ENCODE results near the gene SSH2. TPM values are rescaled to one million over a fixed set of nuclear protein-coding genes. Genes with fewer than 3 reads are reported as not detected.

The SSH2 gene
- total RNA-seq, 2 experiments from 2014 or later = 32.6 to 36.1 TPM

GRCh38 chr17:29623283-29623647, 306.8 kb downstream of the SSH2 start:
- Mint-ChIP-seq H3K4me3 (peak overlapping the region; percentile 62), H3K36me3 (ENCODE audit: low read depth) (peaks cover 4% of the 10 kb centered on the region), H3K27ac (peak overlapping the region; percentile 91), H3K27me3 (no peaks in the 10 kb centered on the region), H3K4me1 (peaks cover 55% of the 10 kb centered on the region), H3K9me3 (ENCODE audit: low read depth) (no peaks in the 10 kb centered on the region)
- DNase-seq = no peak
- POLR2A ChIA-PET = interaction anchor here (1.0 kb wide), 1 partner anchor 16 kb away, joined by 3 read pairs; no protein-coding TSS in a partner anchor
- CTCF ChIA-PET = interaction anchor here (0.7 to 4.1 kb wide), 7 partner anchors 9 to 308 kb away, joined by 3 to 31 read pairs (median 4); no protein-coding TSS in a partner anchor
- intact Hi-C loops (cut with DNase I, micrococcal nuclease) = loop anchor here (5.0 to 10.0 kb wide), 3 partner anchors 69 to 492 kb away; partner anchors contain the start of gene NSRP1 (in 1 of the 2)
- ATAC-seq = peak; percentile 10

DNA sequence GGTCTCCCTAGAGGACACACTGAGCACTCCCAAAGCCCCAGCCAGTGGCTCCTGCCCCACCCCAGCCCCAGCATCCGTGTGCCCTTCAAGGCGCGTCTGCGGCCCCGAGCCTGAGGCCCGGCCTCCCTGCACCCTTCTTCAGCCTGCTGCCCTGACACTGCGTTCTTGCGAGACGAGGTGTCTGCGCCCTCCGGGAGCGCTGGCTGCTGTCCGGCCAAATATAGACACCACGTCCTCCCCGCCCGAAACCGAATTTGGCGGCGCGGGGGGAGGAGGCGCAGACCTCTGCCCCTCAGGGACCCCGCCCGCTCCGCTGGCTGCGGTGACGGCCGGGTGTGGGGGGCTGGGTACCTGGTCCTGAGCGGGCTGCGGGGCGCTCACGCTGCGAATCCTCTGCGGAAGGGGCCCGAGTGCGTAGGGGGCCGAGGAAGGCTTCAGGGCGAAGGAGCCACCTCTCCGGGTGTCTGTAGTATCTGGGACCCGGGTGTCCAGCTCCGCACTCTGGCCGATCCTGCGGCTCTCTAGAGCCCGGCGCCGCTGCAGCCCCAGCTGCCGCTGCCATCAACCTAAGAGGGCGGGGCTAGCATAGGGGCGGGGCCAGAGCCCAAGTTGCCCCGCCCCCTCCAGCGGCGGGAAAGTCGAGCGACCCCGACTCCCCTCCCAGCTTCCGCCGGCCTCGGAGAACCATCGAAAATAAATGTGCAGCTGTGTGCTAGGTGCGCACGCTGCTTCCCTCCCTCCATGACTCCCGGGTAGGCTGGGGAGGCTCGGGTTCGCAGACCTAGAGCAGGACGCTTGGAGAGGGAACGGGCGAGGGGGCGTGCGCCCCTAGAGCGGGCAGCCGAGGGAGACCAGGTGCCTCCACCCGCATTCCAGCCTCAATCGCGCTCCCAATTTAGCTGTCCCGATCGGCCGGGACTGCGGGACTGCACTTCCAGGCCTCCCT, 307.4 kb downstream of the SSH2 start, which contains the start of gene CORO6:
Gene CORO6 (minus strand): TSS at position 576 of the 946 bp plus-strand sequence. CDS start 1,491 bp downstream, outside the sequence.
- CTCF ChIA-PET = interaction anchor here (0.7 to 4.1 kb wide), 6 partner anchors 16 to 308 kb away, joined by 3 to 31 read pairs (median 4); no protein-coding TSS in a partner anchor
- H3K36me3 Mint-ChIP-seq (ENCODE audit: low read depth) = peaks cover 4% of the 10 kb centered on the region
- H3K27ac Mint-ChIP-seq = peak within 1 kb of the TSS; percentile 91
- POLR2A ChIA-PET = interaction anchor here (1.0 kb wide), 1 partner anchor 17 kb away, joined by 3 read pairs; no protein-coding TSS in a partner anchor
- no peaks in the 10 kb centered on the region for H3K27me3 Mint-ChIP-seq
- peak within 1 kb of the TSS; percentile 62 for H3K4me3 Mint-ChIP-seq
- ATAC-seq (peak; percentile 55), DNase-seq (peak; percentile 83)
- no peaks in the 10 kb centered on the region for H3K9me3 Mint-ChIP-seq (ENCODE audit: low read depth)
- intact Hi-C loops (cut with DNase I, micrococcal nuclease) = loop anchor here (5.0 to 10.0 kb wide), 3 partner anchors 70 to 492 kb away; partner anchors contain the start of gene NSRP1 (in 1 of the 2)
- peaks cover 52% of the 10 kb centered on the region for H3K4me1 Mint-ChIP-seq

GRCh38 chr17:29621751-29622194, 308.3 kb downstream of the SSH2 start:
- intact Hi-C loops (cut with DNase I, micrococcal nuclease) = loop anchor here (5.0 to 10.0 kb wide), 3 partner anchors 71 to 493 kb away; partner anchors contain the start of gene NSRP1 (in 1 of the 2)
- POLR2A ChIA-PET = no interaction called here
- H3K27me3 Mint-ChIP-seq = no peaks in the 10 kb centered on the region

DNA sequence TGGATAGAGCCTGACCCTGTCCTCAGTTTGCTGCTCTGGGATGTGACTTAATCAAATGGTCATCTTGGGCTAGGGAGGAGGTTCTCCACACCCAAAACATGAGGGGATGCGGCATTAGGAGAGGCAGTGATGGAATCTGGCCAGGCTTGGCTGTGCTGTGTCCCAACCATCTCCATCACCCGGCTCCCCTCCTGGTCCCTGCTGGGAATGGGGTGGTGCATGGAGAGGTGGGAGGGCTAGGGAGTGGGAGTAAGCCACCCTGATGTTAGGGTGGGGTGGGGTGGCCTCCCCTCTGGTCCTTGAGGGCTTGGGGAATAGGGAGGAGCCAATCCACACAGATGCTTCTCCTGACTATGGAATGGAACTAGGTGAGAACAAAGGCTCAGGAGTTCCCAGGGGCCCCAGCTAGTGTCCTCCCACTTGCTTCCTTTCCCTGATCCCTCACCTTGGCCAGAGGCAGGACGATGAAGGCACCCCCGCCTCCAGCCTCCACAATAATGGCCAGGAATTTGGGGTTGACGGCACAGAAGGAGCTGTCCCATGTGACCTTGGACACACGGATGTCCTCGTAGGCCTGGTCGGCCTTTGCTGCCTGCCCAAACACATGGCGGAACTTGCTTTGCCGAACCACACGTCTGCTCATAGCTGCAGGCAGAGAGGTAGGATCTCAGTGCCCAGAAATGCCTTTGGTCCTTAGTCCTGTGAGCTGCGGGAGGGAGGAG, 309.1 kb downstream of the SSH2 start:
- CTCF ChIA-PET = interaction anchor here (0.9 to 2.0 kb wide), 4 partner anchors 45 to 472 kb away, joined by 3 to 5 read pairs (median 4); no protein-coding TSS in a partner anchor

More at GRCh38 chr17:29621751-29622194, 308.3 kb downstream of the SSH2 start:
- H3K36me3 Mint-ChIP-seq (ENCODE audit: low read depth) = peaks cover 4% of the 10 kb centered on the region
- H3K27ac Mint-ChIP-seq = no peak overlapping the region
- ATAC-seq = no peak
- H3K4me3 Mint-ChIP-seq = peak overlapping the region; percentile 62
- peaks cover 54% of the 10 kb centered on the region for H3K4me1 Mint-ChIP-seq
- CTCF ChIA-PET = interaction anchor here (0.9 to 2.0 kb wide), 4 partner anchors 44 to 471 kb away, joined by 3 to 5 read pairs (median 4); no protein-coding TSS in a partner anchor
- no peaks in the 10 kb centered on the region for H3K9me3 Mint-ChIP-seq (ENCODE audit: low read depth)
- DNase-seq = no peak

DNA sequence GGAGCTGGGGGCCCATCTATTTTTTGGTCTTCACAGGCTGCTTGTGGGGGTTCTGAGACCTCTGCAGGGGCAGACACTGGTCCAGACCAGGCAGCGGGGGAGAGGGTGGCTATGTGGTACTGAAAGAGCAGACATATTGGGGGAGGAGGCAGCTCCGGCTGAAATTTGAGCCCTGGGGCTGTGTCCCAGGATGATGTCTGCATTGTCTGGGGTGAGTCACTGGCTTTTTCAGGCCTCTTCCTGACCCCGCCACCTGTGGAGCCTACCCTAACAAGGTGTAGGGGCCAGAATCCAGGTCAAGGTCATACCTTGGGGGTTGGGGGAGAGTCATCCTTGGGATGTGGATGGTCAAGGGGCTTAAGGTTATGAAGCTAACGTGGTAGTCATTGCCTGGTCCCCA, 309.8 kb downstream of the SSH2 start:
- H3K4me1 Mint-ChIP-seq = peaks cover 56% of the 10 kb centered on the region
- H3K27ac Mint-ChIP-seq = no peak overlapping the region
- peaks cover 2% of the 10 kb centered on the region for H3K27me3 Mint-ChIP-seq
- no peak for DNase-seq
- CTCF ChIA-PET = interaction anchor here (1.1 to 2.0 kb wide), 2 partner anchors 141 to 311 kb away, joined by 4 to 5 read pairs; no protein-coding TSS in a partner anchor
- no peak overlapping the region for H3K4me3 Mint-ChIP-seq
- POLR2A ChIA-PET = no interaction called here
- intact Hi-C loops (cut with DNase I, micrococcal nuclease) = loop anchor here (5.0 to 10.0 kb wide), 3 partner anchors 72 to 495 kb away; partner anchors contain the start of gene NSRP1 (in 1 of the 2)
- H3K36me3 Mint-ChIP-seq (ENCODE audit: low read depth) = peaks cover 1% of the 10 kb centered on the region
- no peak for ATAC-seq
- H3K9me3 Mint-ChIP-seq (ENCODE audit: low read depth) = no peaks in the 10 kb centered on the region

More for the DNA sequence above, 309.1 kb downstream of the SSH2 start:
- DNase-seq (no peak), ATAC-seq (no peak)
- intact Hi-C loops (cut with DNase I, micrococcal nuclease) = loop anchor here (5.0 to 10.0 kb wide), 3 partner anchors 71 to 494 kb away; partner anchors contain the start of gene NSRP1 (in 1 of the 2)
- Mint-ChIP-seq H3K27me3 (peaks cover 2% of the 10 kb centered on the region), H3K4me3 (peak overlapping the region; percentile 62), H3K4me1 (peaks cover 58% of the 10 kb centered on the region), H3K9me3 (ENCODE audit: low read depth) (no peaks in the 10 kb centered on the region), H3K36me3 (ENCODE audit: low read depth) (peaks cover 4% of the 10 kb centered on the region), H3K27ac (no peak overlapping the region)
- POLR2A ChIA-PET = no interaction called here

DNA sequence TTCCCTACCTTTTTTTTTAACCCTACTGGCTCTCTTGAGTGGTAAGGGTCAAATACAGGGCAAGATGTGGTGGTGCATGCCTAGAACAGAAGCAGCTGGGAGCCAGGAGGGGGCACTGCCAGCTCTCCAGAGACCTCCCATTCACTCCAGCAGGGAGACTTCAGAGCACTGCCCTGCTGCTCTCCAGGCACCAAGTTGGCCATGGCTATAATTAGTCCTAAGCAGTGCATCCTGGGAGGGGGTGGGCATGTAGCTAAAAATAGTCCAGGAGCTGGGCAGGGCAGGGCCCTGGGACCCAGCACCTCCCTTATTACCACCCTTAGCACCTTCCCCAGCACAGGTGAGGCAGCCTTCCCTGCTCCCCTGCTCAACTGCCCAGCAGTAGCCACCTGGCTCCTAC, 310.8 kb downstream of the SSH2 start:
- no peaks in the 10 kb centered on the region for H3K9me3 Mint-ChIP-seq (ENCODE audit: low read depth)
- H3K36me3 Mint-ChIP-seq (ENCODE audit: low read depth) = no peaks in the 10 kb centered on the region
- H3K4me1 Mint-ChIP-seq = peaks cover 56% of the 10 kb centered on the region
- ChIA-PET POLR2A (interaction anchor here (1.8 kb wide), 1 partner anchor 311 kb away, joined by 5 read pairs; the partner anchor contains the start of gene SSH2), CTCF (interaction anchor here (1.1 to 3.3 kb wide), 6 partner anchors 11 to 311 kb away, joined by 3 to 31 read pairs (median 14); partner anchors contain the start of gene SSH2)
- H3K4me3 Mint-ChIP-seq = no peak overlapping the region
- ATAC-seq (no peak), DNase-seq (peak; percentile 51)
- no peak overlapping the region for H3K27ac Mint-ChIP-seq
- intact Hi-C loops (cut with DNase I, micrococcal nuclease) = loop anchor here (5.0 to 10.0 kb wide), 3 partner anchors 143 to 894 kb away; partner anchors contain the start of genes NEK8 (in 1 of the 2), PHF12 (in 1 of the 2) and TLCD1 (in 1 of the 2)
- peaks cover 2% of the 10 kb centered on the region for H3K27me3 Mint-ChIP-seq

DNA sequence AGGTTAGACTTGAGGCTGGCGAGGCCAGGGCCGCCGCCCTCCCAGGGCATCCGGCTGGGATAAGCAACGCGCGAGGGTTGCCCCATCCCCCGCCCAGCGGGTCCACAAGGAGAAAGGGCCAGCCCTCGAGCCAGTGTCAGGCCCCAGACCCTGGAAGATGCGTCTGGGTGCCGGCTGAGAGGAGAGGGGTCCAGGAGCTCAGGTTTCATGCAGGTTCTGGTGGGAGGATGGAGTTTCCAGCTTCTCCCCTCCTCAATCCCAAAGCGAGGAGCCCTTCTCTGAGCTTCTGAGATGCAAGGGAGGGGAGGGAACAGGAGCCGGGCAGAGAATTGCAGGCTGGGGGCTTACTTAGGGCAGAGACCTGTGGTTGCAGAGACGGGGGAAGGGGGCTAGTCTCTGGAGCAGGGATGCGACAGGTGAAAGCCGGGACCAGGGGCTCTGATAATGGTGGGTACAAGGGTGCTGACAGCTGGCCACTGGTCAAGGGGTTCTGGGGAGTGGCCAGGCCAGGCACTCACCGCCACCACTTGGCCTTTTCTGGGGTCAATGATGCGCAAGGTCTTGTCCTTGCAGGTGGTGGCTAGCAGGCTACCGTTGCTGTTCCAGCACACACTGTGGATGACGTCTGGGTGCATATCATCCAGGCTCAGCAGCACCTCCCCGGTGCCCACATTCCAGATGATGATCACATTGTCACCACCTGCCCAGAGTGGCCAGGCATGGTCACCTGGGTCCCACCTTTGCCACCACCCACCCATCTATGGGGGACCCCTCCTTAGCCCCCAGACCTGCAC, 311.6 kb downstream of the SSH2 start:
- DNase-seq = no peak
- Mint-ChIP-seq H3K36me3 (ENCODE audit: low read depth) (peaks cover 2% of the 10 kb centered on the region), H3K4me1 (peaks cover 54% of the 10 kb centered on the region), H3K27ac (no peak overlapping the region), H3K27me3 (peaks cover 2% of the 10 kb centered on the region), H3K9me3 (ENCODE audit: low read depth) (no peaks in the 10 kb centered on the region), H3K4me3 (peak overlapping the region; percentile 75)
- ChIA-PET POLR2A (interaction anchor here (0.6 to 1.8 kb wide), 4 partner anchors 26 to 337 kb away, joined by 4 to 10 read pairs (median 6); partner anchors contain the start of genes ANKRD13B and SSH2), CTCF (interaction anchor here (0.7 to 4.3 kb wide), 35 partner anchors 9 to 380 kb away, joined by 3 to 93 read pairs (median 5); partner anchors contain the start of genes ABHD15, ANKRD13B, SSH2 and TP53I13)
- intact Hi-C loops (cut with DNase I, micrococcal nuclease) = loop anchor here (1.0 to 10.0 kb wide), 4 partner anchors 144 to 894 kb away; partner anchors contain the start of genes NEK8 (in 1 of the 2), PHF12 (in 1 of the 2) and TLCD1 (in 1 of the 2)
- ATAC-seq = no peak

DNA sequence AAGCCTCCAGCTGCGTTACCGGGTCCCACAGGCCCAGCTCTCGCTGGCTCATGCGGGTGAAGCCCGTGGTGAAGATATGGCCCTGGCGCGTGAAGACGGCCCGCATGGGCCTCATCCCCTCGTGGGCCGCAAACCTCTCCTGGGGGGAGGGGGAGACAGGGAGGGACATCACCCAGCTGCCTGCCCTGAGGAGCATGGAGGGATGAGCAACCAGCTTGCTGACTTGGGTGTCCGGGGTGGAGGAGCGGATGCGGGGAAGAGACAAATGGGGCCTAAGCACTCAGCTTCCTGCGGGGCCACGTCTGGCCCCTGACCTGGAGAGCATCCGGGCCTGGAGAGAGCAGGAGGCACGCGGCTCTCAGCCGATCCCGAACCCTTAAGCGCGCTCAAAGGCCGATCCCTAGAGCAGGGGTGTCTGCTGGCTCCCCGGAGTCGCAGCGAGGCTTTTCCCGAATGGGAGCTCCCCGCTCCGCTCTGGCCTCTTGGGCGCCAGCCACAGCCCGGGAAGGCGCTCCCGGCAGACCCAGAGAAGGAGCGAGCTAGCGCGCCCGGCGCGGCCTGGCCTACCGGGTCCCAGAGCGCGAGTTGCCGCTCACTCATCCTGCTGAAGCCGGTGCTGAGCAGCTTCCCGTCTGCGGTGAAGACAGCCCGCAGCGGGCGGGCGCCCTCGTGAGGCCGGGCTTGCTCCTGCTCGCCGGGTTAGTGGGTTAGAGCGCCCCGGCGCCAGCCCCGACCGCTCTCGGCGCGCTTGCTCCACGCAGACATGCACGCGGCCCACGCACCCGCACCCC, 312.4 kb downstream of the SSH2 start:
- peaks cover 2% of the 10 kb centered on the region for H3K36me3 Mint-ChIP-seq (ENCODE audit: low read depth)
- no peaks in the 10 kb centered on the region for H3K9me3 Mint-ChIP-seq (ENCODE audit: low read depth)
- H3K27ac Mint-ChIP-seq = peak overlapping the region; percentile 89
- ChIA-PET CTCF (interaction anchor here (0.6 to 4.3 kb wide), 52 partner anchors 10 to 874 kb away, joined by 3 to 93 read pairs (median 4); partner anchors contain the start of genes ABHD15, ANKRD13B, NUFIP2 and SSH2), POLR2A (interaction anchor here (0.6 to 3.0 kb wide), 13 partner anchors 11 to 338 kb away, joined by 3 to 11 read pairs (median 4); partner anchors contain the start of genes ABHD15, ANKRD13B and SSH2)
- intact Hi-C loops (cut with DNase I, micrococcal nuclease) = loop anchor here (1.0 to 10.0 kb wide), 9 partner anchors 49 to 893 kb away; partner anchors contain the start of genes TP53I13 (in 2 of the 2), NEK8 (in 1 of the 2), NUFIP2 (in 1 of the 2) and PHF12 (in 1 of the 2)
- H3K4me3 Mint-ChIP-seq = peak overlapping the region; percentile 75
- ATAC-seq (peak; percentile 43), DNase-seq (peak; percentile 95)
- H3K27me3 Mint-ChIP-seq = peaks cover 2% of the 10 kb centered on the region
- H3K4me1 Mint-ChIP-seq = peaks cover 48% of the 10 kb centered on the region
